B cell (primary cell): ENCODE data around the gene TMEM131L. TPM values are rescaled to one million over a fixed set of nuclear protein-coding genes. Genes with fewer than 3 reads are reported as not detected.

Experiments
- ATAC-seq: fragments of 200-7000 bp; cut with Tn5 transposase; one replicate; pipeline ENCODE4 v1.10.0; 2021; ENCODE audit warnings: low read depth, mild to moderate bottlenecking, moderate number of reproducible peaks, moderate library complexity
- CTCF ChIA-PET: fragments of 350-600 bp; sonication (Branson Sonifier 250); formaldehyde crosslinking; loops from one replicate; lab custom pipeline; 2021; ENCODE audit warnings: antibody characterized with exemption, inconsistent platforms; lab: Charles Lee
- POLR2A ChIA-PET: fragments of 350-600 bp; sonication (Branson Sonifier 250); formaldehyde crosslinking; loops from one replicate; lab custom pipeline; 2021; ENCODE audit warnings: antibody characterized with exemption; lab: Charles Lee
- DNase-seq: peaks from one replicate; pipeline ENCODE4 v3.0.0; 2013
- H2AFZ ChIP-seq: 2 replicates; pipeline ENCODE4 v1.6.1; 2012; ENCODE audit warnings: mild to moderate bottlenecking, low read depth, low read length; ENCODE audit not compliant: insufficient read depth, poor library complexity, severe bottlenecking
- H3K27ac ChIP-seq, 2 donors: 1 replicate in 1 of 2; 2 replicates in 1 of 2; pipeline ENCODE4 v1.5.1; 2012 to 2013; ENCODE audit warnings: low read length in 2 of 2, mild to moderate bottlenecking in 2 of 2, moderate library complexity in 1 of 2
- H3K27me3 ChIP-seq, 4 experiments: fragments of 200-600 bp in 1 of 4; sonication (generic) in 1 of 4; replicated peaks in 1 of 4; 1 replicate in 2 of 4; 2 replicates in 2 of 4; pipeline versions ENCODE4 v1.6.1 to v1.7.0; 2013 to 2016; ENCODE audit warnings: low read length in 3 of 4, mild to moderate bottlenecking in 2 of 4, mixed read lengths in 1 of 4, moderate library complexity in 1 of 4; ENCODE audit not compliant: insufficient read depth in 4 of 4, control insufficient read depth in 3 of 4; ENCODE audit errors: control extremely low read depth in 1 of 4
- H3K36me3 ChIP-seq, 2 experiments: replicated peaks in 1 of 2; 1 replicate in 1 of 2; 2 replicates in 1 of 2; pipeline versions ENCODE4 v1.6.1 to v1.7.1; 2013; ENCODE audit warnings: low read length in 1 of 2; ENCODE audit not compliant: insufficient read depth in 2 of 2, control insufficient read depth in 1 of 2; ENCODE audit errors: control extremely low read depth in 1 of 2, extremely low read depth in 1 of 2
- H3K4me1 ChIP-seq, 2 donors: fragments of 200-600 bp in 1 of 2; sonication (generic) in 1 of 2; 1 replicate in 1 of 2; 2 replicates in 1 of 2; pipeline versions ENCODE4 v1.5.1 to v1.6.1; 2013 to 2017; ENCODE audit warnings: low read length in 2 of 2; ENCODE audit not compliant: control insufficient read depth in 2 of 2, insufficient read depth in 2 of 2
- H3K4me2 ChIP-seq: replicated peaks from 2 replicates; pipeline ENCODE3; 2012; ENCODE audit warnings: mild to moderate bottlenecking, low read depth, low read length; ENCODE audit not compliant: poor library complexity, severe bottlenecking
- H3K4me3 ChIP-seq, 5 experiments: fragments of 200-600 bp in 1 of 5; sonication (generic) in 1 of 5; 1 replicate in 3 of 5; 2 replicates in 2 of 5; pipeline versions ENCODE4 v1.5.1 to v1.7.0; 2011 to 2016; ENCODE audit warnings: low read length in 4 of 5, mild to moderate bottlenecking in 4 of 5, low read depth in 2 of 5, control low read depth in 1 of 5, moderate library complexity in 1 of 5; ENCODE audit not compliant: insufficient read depth in 1 of 5; ENCODE audit errors: control extremely low read depth in 1 of 5, extremely low read depth in 1 of 5
- H3K79me2 ChIP-seq: fragments of 200-600 bp; sonication (generic); one replicate; pipeline ENCODE4 v1.6.0; 2016; ENCODE audit warnings: low read length; ENCODE audit not compliant: control insufficient read depth, insufficient read depth
- H3K9ac ChIP-seq: fragments of 200-600 bp; sonication (generic); 2 replicates; pipeline ENCODE4 v1.6.1; 2017; ENCODE audit warnings: mild to moderate bottlenecking, low read length, moderate library complexity
- H3K9me3 ChIP-seq, 3 donors: one replicate each; pipeline versions ENCODE4 v1.6.1 to v1.7.1; 2013; ENCODE audit warnings: low read length in 2 of 3; ENCODE audit not compliant: control insufficient read depth in 2 of 3, insufficient read depth in 1 of 3; ENCODE audit errors: control extremely low read depth in 1 of 3
- H4K20me1 ChIP-seq: 2 replicates; pipeline ENCODE4 v1.6.0; 2012; ENCODE audit warnings: mild to moderate bottlenecking, low read length; ENCODE audit not compliant: insufficient read depth, control insufficient read depth, poor library complexity, severe bottlenecking
- H3K27ac Mint-ChIP-seq: one replicate; pipeline ENCODE4 v1.8.0; 2021; ENCODE audit warnings: mixed read lengths
- H3K27me3 Mint-ChIP-seq: one replicate; pipeline ENCODE4 v1.8.0; 2021; ENCODE audit warnings: mixed read lengths
- H3K4me1 Mint-ChIP-seq: one replicate; pipeline ENCODE4 v1.8.0; 2021; ENCODE audit warnings: mixed read lengths
- H3K4me3 Mint-ChIP-seq: one replicate; pipeline ENCODE4 v1.8.0; 2021; ENCODE audit warnings: mixed read lengths
- H3K9me3 Mint-ChIP-seq: one replicate; pipeline ENCODE4 v1.8.0; 2022; ENCODE audit warnings: mixed read lengths; ENCODE audit not compliant: insufficient read depth
- EZH2 ChIP-seq: IDR thresholded peaks from 2 replicates; pipeline ENCODE4 v1.6.1; 2012; ENCODE audit warnings: borderline replicate concordance, low read depth, mild to moderate bottlenecking, moderate library complexity, low read length; ENCODE audit not compliant: insufficient read depth, poor library complexity, severe bottlenecking
- WGBS: methylation state at CpG from one replicate; pipeline ENCODE4 v1.1.5; 2013; ENCODE audit warnings: missing lambda C conversion rate; ENCODE audit not compliant: insufficient coverage; 5-methylcytosine and 5-hydroxymethylcytosine counted together
- intact Hi-C: fragments of 100-400 bp; cut with micrococcal nuclease; formaldehyde crosslinking; loops from one replicate; pipeline ENCODE4 v1.10.0; 2022
- polyA plus RNA-seq: library from polyadenylated mRNA; depleted of rRNA; stranded (reverse); fragments of >200 nt; gene quantifications from 2 replicates; pipeline ENCODE4 v1.2.3, GENCODE V29; 2012
- total RNA-seq, 2 donors: library from RNA; stranded (reverse); fragments of 120-200 nt in 1 of 2; gene quantifications; 1 replicate in 1 of 2; 2 replicates in 1 of 2; pipeline versions ENCODE4 v1.2.3 to v1.2.4, GENCODE V29; 2013 to 2022
- TF ChIP-seq, protein P1 (sequence below): fragments of 200-600 bp; IDR thresholded peaks from one replicate; pipeline ENCODE4 v1.8.0; 2022; ENCODE audit warnings: antibody characterized with exemption, mild to moderate bottlenecking

TMEM131L gene
- total and polyA plus RNA-seq, 2 donors (not counting 1 experiment from before 2014, with no cell fraction given), result 56.4 to 120 TPM

DNA sequence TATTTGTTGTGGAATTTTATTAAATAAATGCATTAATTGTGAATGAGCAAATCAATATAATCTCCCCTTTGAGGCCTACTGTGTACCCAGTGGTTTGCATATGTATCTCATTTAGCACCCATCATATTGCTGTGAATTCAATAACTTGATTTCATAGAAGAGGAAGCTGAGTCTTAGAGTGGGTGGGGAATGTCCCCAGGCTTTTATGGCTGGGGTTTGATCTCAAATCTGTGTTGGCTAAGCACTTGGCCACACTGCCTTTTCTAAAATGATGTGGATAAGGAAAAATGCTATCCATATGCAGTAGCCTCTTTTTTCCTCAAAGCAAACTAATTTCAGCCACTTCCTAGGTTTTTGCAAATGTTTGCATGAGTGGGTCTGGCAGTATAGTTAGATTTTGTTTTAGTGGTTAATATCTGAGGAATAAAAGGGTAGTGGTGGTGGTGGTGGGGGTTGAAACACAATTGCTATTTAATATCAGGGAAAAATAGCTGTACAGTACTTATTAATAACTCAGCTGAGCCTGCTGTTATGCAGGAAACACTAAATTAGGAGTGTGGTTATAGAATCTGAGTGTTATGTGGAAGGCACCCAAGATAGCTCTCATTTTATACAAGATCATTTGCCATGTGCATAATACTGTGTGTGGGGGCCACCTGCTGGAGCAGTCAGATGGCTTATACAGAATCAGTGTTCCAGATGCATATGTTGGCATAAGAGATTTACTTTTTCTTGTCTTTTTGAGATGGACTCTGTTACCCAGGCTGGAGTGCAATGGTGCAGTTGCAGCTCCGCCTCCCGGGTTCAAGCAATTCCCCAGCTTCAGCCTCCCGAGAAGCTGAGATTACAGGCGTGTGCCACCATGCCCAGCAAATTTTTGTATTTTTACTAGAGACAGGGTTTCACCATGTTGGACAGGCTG, 108.0 kb downstream of the TMEM131L start:
- H2AFZ ChIP-seq, result no peak overlapping the region
- ChIA-PET POLR2A (interaction anchor here (0.6 to 0.9 kb wide), 4 partner anchors 88 to 137 kb away, joined by 3 to 8 read pairs (median 4); no protein-coding TSS in a partner anchor), CTCF (interaction anchor here (0.5 to 6.3 kb wide), 59 partner anchors 9 to 1076 kb away, joined by 3 to 83 read pairs (median 5); partner anchors contain the start of genes MND1 and TMEM131L)
- peak overlapping the region in 1 of 5 experiments; percentile 32 for H3K4me3 ChIP-seq
- peaks cover 71% of the 10 kb centered on the region for H3K4me1 Mint-ChIP-seq
- no peaks in the 10 kb centered on the region for H3K9me3 ChIP-seq
- H3K36me3 ChIP-seq, result peaks cover 10 to 25% of the 10 kb centered on the region in 2 experiments
- H3K4me3 Mint-ChIP-seq, result peak overlapping the region; percentile 69
- intact Hi-C loops, result loop anchor here (1.0 to 5.0 kb wide), 9 partner anchors 8 to 431 kb away; partner anchors contain the start of gene MND1
- no peaks in the 10 kb centered on the region for H3K27me3 Mint-ChIP-seq
- peak overlapping the region; percentile 62 for H3K4me2 ChIP-seq
- DNase-seq (peak; percentile 65), ATAC-seq (peak; percentile 83)
- H3K9ac ChIP-seq, result peak overlapping the region; percentile 30
- H3K27ac Mint-ChIP-seq, result peak overlapping the region; percentile 80
- no peaks in the 10 kb centered on the region for H3K27me3 ChIP-seq
- peaks cover 96% of the 10 kb centered on the region for H3K79me2 ChIP-seq
- peaks cover 71% of the 10 kb centered on the region for H4K20me1 ChIP-seq
- WGBS, result 89% methylated on average over 4 of the region's 4 CpGs
- TF ChIP-seq, protein P1, sequence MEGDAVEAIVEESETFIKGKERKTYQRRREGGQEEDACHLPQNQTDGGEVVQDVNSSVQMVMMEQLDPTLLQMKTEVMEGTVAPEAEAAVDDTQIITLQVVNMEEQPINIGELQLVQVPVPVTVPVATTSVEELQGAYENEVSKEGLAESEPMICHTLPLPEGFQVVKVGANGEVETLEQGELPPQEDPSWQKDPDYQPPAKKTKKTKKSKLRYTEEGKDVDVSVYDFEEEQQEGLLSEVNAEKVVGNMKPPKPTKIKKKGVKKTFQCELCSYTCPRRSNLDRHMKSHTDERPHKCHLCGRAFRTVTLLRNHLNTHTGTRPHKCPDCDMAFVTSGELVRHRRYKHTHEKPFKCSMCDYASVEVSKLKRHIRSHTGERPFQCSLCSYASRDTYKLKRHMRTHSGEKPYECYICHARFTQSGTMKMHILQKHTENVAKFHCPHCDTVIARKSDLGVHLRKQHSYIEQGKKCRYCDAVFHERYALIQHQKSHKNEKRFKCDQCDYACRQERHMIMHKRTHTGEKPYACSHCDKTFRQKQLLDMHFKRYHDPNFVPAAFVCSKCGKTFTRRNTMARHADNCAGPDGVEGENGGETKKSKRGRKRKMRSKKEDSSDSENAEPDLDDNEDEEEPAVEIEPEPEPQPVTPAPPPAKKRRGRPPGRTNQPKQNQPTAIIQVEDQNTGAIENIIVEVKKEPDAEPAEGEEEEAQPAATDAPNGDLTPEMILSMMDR, result peak; percentile 65
- TF ChIP-seq EZH2, result no peak
- no peaks in the 10 kb centered on the region for H3K9me3 Mint-ChIP-seq
- H3K27ac ChIP-seq, result peak overlapping the region; percentile 25 to 65
- peaks cover 56 to 58% of the 10 kb centered on the region in 2 donors for H3K4me1 ChIP-seq

DNA sequence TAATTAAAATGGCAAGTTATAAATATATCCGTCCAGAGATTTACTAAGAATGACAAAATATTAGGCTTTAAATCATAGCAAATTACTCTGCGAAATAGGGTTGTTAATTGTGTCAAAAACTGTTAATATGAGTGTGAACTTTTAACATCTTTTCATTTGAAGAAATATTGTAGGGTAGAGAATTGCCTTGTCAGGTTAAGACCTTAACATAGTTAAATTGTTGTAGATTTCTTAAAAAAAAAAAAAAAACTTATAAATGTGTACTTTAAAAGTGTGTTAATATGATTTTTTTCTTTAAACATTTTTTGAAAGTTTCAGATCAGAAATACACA, 110.2 kb downstream of the TMEM131L start:
- H3K4me1 ChIP-seq, result peaks cover 55 to 60% of the 10 kb centered on the region in 2 donors
- no CpG with 5 or more reads among the region's 2 CpGs for WGBS
- peaks cover 62% of the 10 kb centered on the region for H4K20me1 ChIP-seq
- H3K4me3 ChIP-seq, result no peak overlapping the region
- TF ChIP-seq EZH2, result no peak
- TF ChIP-seq, protein P1, result no peak
- Mint-ChIP-seq H3K27ac (peak overlapping the region; percentile 2), H3K4me3 (no peak overlapping the region), H3K4me1 (peaks cover 70% of the 10 kb centered on the region), H3K9me3 (no peaks in the 10 kb centered on the region), H3K27me3 (no peaks in the 10 kb centered on the region)
- peaks cover 93% of the 10 kb centered on the region for H3K79me2 ChIP-seq
- intact Hi-C loops, result no loop called here
- H3K36me3 ChIP-seq, result peaks cover 4 to 24% of the 10 kb centered on the region in 2 experiments
- DNase-seq, result no peak
- H3K27ac ChIP-seq, result no peak overlapping the region
- POLR2A ChIA-PET, result no interaction called here
- H2AFZ ChIP-seq, result no peak overlapping the region
- no peak overlapping the region for H3K4me2 ChIP-seq
- no peaks in the 10 kb centered on the region for H3K27me3 ChIP-seq
- H3K9me3 ChIP-seq, result no peaks in the 10 kb centered on the region
- no peak overlapping the region for H3K9ac ChIP-seq
- CTCF ChIA-PET, result interaction anchor here (0.8 to 4.4 kb wide), 4 partner anchors 143 to 351 kb away, joined by 3 to 35 read pairs (median 16); partner anchors contain the start of gene MND1
- ATAC-seq, result no peak
